A673 (cell line): ENCODE results near the gene CCDC183. TPM values are rescaled to one million over a fixed set of nuclear protein-coding genes. Genes with fewer than 3 reads are reported as not detected.
A peak's percentile ranks its signal among the peaks of the same experiment; 100 is the strongest.
"Not testable (repeated sequence)": the region's sequence is repeated elsewhere in the genome, so short reads cannot be mapped to it uniquely, and the experiment has no call there.

ENCODE experiments used
- BruUV-seq: library from RNA; stranded (reverse); fragments of 400-500 nt; replicated peaks from 2 replicates; lab custom pipeline; 2021; lab: Mats Ljungman, UMichigan
- CTCF ChIA-PET: fragments of 300-600 bp; sonication (Branson Sonifier 250); formaldehyde crosslinking; loops from one replicate; lab custom pipeline; 2022; ENCODE audit warnings: antibody characterized with exemption; lab: Charles Lee
- POLR2A ChIA-PET: fragments of 300-600 bp; sonication (Branson Sonifier 250); formaldehyde crosslinking; loops from one replicate; lab custom pipeline; 2022; ENCODE audit warnings: antibody characterized with exemption; ENCODE audit not compliant: low non-redundant PET; lab: Charles Lee
- DNase-seq: peaks from one replicate; pipeline ENCODE4 v3.0.0-alpha.2; 2015; ENCODE audit warnings: low spot score
- H3K27ac ChIP-seq: fragments of 200-600 bp; sonication (generic); 2 replicates; pipeline ENCODE4 v1.5.1; 2016; ENCODE audit warnings: mixed run types, low read depth, mild to moderate bottlenecking, mixed read lengths, antibody characterized with exemption, low read length; ENCODE audit not compliant: poor library complexity, severe bottlenecking
- H3K27me3 ChIP-seq: fragments of 200-600 bp; sonication (generic); replicated peaks from 2 replicates; pipeline ENCODE4 v1.6.1; 2017; ENCODE audit warnings: mixed run types, low read depth, mild to moderate bottlenecking, mixed read lengths, antibody characterized with exemption, low read length; ENCODE audit not compliant: insufficient read depth, poor library complexity
- H3K36me3 ChIP-seq: fragments of 200-600 bp; sonication (generic); 2 replicates; pipeline ENCODE4 v1.6.1; 2016; ENCODE audit warnings: mixed run types, mild to moderate bottlenecking, mixed read lengths, antibody characterized with exemption, low read length; ENCODE audit not compliant: insufficient read depth, poor library complexity, severe bottlenecking
- H3K4me1 ChIP-seq: fragments of 200-600 bp; sonication (generic); 2 replicates; pipeline ENCODE4 v1.6.1; 2017; ENCODE audit warnings: mixed run types, mild to moderate bottlenecking, mixed read lengths, antibody characterized with exemption, low read length; ENCODE audit not compliant: insufficient read depth, poor library complexity, severe bottlenecking
- H3K4me3 ChIP-seq: fragments of 200-600 bp; sonication (generic); 2 replicates; pipeline ENCODE4 v1.5.1; 2016; ENCODE audit warnings: low read depth, mixed run types, mild to moderate bottlenecking, mixed read lengths, low read length; ENCODE audit not compliant: poor library complexity, severe bottlenecking
- H3K9me3 ChIP-seq: fragments of 200-600 bp; sonication (generic); 2 replicates; pipeline ENCODE4 v1.6.1; 2016; ENCODE audit warnings: mixed run types, low read depth, mild to moderate bottlenecking, mixed read lengths, antibody characterized with exemption, low read length; ENCODE audit not compliant: poor library complexity, severe bottlenecking
- CTCF ChIP-seq: fragments of 300-800, 200-600 bp; sonication (generic); conservative IDR thresholded peaks from 2 replicates; pipeline ENCODE4 v1.5.1; 2017; ENCODE audit warnings: low read depth, mild to moderate bottlenecking, antibody characterized with exemption, low read length, moderate library complexity, mixed read lengths
- EZH2 ChIP-seq: fragments of 200-600 bp; sonication (generic); IDR thresholded peaks from 2 replicates; pipeline ENCODE4 v1.6.1; 2017; ENCODE audit warnings: borderline replicate concordance, low read depth, mild to moderate bottlenecking, mixed read lengths, antibody characterized with exemption, low read length; ENCODE audit not compliant: poor library complexity, severe bottlenecking
- intact Hi-C: fragments of 100-400 bp; cut with micrococcal nuclease; formaldehyde crosslinking; loops from one replicate; pipeline ENCODE4 v1.10.0; 2022; ENCODE audit not compliant: unreplicated experiment
- total RNA-seq: library from RNA; stranded (reverse); gene quantifications from 2 replicates; pipeline ENCODE4 v1.2.3, GENCODE V29; 2021

The CCDC183 gene
- total RNA-seq, 1 experiment from 2014 or later: not detected

GRCh38 chr9:136786451-136786850 is 9.7 kb upstream of the CCDC183 start:
- TF ChIP-seq EZH2: no peak
- no peak for TF ChIP-seq CTCF
- Histone ChIP-seq H3K4me3 (no peak overlapping the region), H3K4me1 (peaks cover 6% of the 10 kb centered on the region), H3K27ac (no peak overlapping the region), H3K9me3 (no peaks in the 10 kb centered on the region), H3K36me3 (no peaks in the 10 kb centered on the region), H3K27me3 (no peaks in the 10 kb centered on the region)
- ChIA-PET CTCF (interaction anchor here (1.2 kb wide), 2 partner anchors 22 to 249 kb away, joined by 3 to 5 read pairs; partner anchors contain the start of gene LCN15), POLR2A (no interaction called here)
- no peak for DNase-seq
- no TSS peak for BruUV-seq
- intact Hi-C loops: no loop called here

- BruUV-seq, H3K27ac ChIP-seq, H3K4me3 ChIP-seq, DNase-seq, H3K36me3 ChIP-seq, POLR2A ChIA-PET, H3K9me3 ChIP-seq, H3K27me3 ChIP-seq: not testable (repeated sequence)
- CTCF ChIA-PET: interaction anchor here (1.2 kb wide), 2 partner anchors 23 to 248 kb away, joined by 3 to 5 read pairs; partner anchors contain the start of gene LCN15
- intact Hi-C loops: loop anchor here (1.0 kb wide), 1 partner anchor 248 kb away; no protein-coding TSS in a partner anchor
- H3K4me1 ChIP-seq: peaks cover 11% of the 10 kb centered on the region
Observed at GRCh38 chr9:136786983-136787382, 9.2 kb upstream of the CCDC183 start.

- H3K27ac ChIP-seq: no peak overlapping the region
- intact Hi-C loops: loop anchor here (1.0 kb wide), 1 partner anchor 247 kb away; no protein-coding TSS in a partner anchor
- no peaks in the 10 kb centered on the region for H3K36me3 ChIP-seq
- POLR2A ChIA-PET: no interaction called here
- H3K4me1 ChIP-seq: peaks cover 16% of the 10 kb centered on the region
- TF ChIP-seq EZH2: no peak
- TF ChIP-seq CTCF: peak; percentile 85
- H3K9me3 ChIP-seq: no peaks in the 10 kb centered on the region
- CTCF ChIA-PET: no interaction called here
- no peaks in the 10 kb centered on the region for H3K27me3 ChIP-seq
- peak; percentile 82 for DNase-seq
- no peak overlapping the region for H3K4me3 ChIP-seq
- BruUV-seq: no TSS peak
Observed at GRCh38 chr9:136787690-136788400, 8.3 kb upstream of the CCDC183 start.

GRCh38 chr9:136788644-136789522 is 7.3 kb upstream of the CCDC183 start:
- H3K4me3 ChIP-seq, CTCF ChIA-PET, H3K36me3 ChIP-seq, H3K9me3 ChIP-seq, intact Hi-C loops, BruUV-seq, DNase-seq, H3K27me3 ChIP-seq, H3K27ac ChIP-seq: not testable (repeated sequence)
- peaks cover 16% of the 10 kb centered on the region for H3K4me1 ChIP-seq
- POLR2A ChIA-PET: interaction anchor here (0.6 kb wide), 1 partner anchor 282 kb away, joined by 3 read pairs; the partner anchor contains the start of gene SAPCD2
